ENCODE results near the gene HOXA11.

Gene HOXA11

DNA sequence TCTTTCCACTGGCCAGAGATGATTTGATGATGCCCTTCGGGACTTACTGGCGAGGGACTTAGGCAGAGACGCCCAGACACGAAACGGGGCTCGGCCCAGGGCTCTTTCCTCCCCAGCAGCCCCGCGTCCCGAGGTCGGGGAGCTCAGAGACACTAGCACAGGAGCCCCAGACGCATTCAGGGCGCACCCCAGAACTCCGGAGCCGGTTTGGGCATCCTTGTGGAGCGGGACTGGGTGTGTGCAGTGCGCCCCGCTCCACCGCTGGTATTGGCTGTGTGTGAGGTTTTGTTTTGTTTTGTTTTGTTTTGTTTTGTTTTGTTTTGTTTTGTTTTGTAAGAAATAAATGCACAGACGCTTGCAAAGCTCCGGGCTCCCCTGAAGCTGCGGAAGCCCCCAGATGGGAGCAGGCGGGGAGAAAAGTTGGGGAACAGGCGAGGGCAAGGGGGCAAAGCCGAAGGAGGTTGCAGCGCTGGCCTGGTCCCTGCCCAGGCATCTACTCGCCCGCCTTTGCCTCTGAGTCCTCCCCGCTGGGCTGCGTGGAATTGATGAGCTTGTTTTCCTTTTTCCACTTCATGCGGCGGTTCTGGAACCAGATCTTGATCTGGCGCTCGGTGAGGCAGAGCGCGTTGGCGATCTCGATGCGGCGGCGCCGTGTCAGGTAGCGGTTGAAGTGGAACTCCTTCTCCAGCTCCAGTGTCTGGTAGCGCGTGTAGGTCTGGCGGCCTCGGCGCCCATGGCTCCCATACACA, 39.7 kb downstream of the HOXA11 start:
- Histone ChIP-seq H3K9me3 (ENCODE audit: control insufficient read depth, insufficient read depth, low read length) (no peaks in the 10 kb centered on the region), H3K4me3 (ENCODE audit: low read depth, low read length) (no peak overlapping the region), H3K4me1 (ENCODE audit: control insufficient read depth, insufficient read depth, low read length) (peaks cover 5% of the 10 kb centered on the region; the same call in 1 of the 2 replicates), H3K9ac (ENCODE audit: low read depth, low read length) (no peak overlapping the region), H3K27ac (ENCODE audit: low read depth, low read length) (no peak overlapping the region), H3K27me3 (ENCODE audit: control insufficient read depth, insufficient read depth, low read length) (peaks cover 100% of the 10 kb centered on the region), H3K36me3 (ENCODE audit: control insufficient read depth, insufficient read depth, low read length) (no peaks in the 10 kb centered on the region)

DNA sequence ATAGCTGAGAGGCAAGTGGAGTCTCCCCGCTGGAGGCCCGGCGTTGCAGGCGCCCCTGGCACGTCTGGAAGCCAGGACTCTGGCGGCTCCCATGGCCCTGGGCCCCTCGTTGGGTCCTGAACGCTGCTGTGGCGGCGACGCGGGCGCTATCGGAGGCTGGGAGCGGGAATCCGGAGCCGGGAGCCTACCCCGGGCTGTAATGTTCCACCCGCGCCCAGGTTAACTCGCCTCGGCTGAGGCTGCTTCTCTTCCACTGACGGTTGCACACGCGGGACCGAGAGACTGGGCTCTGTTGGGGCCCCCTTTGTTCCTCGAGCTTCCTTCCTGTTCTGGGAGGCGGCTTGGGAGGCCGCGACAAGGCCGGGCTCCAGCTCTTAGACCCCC, 40.3 kb downstream of the HOXA11 start:
- Histone ChIP-seq H3K27me3 (ENCODE audit: control insufficient read depth, insufficient read depth, low read length) (peaks cover 100% of the 10 kb centered on the region), H3K4me3 (ENCODE audit: low read depth, low read length) (no peak overlapping the region), H3K27ac (ENCODE audit: low read depth, low read length) (no peak overlapping the region), H3K9me3 (ENCODE audit: control insufficient read depth, insufficient read depth, low read length) (no peaks in the 10 kb centered on the region), H3K36me3 (ENCODE audit: control insufficient read depth, insufficient read depth, low read length) (no peaks in the 10 kb centered on the region), H3K4me1 (ENCODE audit: control insufficient read depth, insufficient read depth, low read length) (peaks cover 4% of the 10 kb centered on the region; the same call in 1 of the 2 replicates), H3K9ac (ENCODE audit: low read depth, low read length) (no peak overlapping the region)

DNA sequence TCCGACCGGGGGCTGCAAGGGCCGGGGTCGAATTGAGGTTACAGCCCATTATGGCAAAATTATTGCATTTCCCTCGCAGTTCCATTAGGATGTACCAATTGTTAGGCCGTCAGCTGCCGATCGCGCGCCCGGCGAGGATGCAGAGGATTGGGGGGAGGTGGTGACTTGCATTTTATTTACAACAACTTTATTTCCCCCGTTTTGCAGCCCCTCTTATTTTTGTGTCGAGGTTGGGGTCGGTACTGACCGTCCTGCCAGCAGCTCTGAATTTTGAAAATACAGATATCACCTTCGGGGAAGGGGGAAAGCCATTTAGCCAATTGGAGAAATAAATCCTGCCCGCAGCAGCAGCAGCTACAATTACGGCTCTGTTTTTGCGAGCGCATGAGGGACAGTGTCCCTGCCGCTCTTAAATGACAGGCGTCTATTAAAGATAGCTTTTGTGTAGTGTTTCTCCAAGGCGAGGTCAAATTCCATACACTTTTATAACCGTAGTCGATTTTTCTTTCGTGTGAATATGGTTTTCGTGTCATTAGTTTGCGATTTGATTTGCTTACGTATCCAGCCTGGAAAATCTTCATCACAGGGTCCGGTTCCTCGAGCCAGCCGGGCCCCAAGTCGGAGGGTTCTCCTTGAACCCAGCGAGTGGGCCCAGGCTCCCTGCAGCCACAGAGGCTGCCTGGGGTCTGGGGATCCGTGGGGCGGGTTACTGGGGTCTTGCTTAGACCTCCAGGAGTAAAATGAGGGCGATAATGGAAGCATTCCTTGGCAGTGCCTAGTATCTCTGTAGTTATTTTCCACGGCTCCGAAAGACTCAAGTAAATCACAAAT, 40.9 kb downstream of the HOXA11 start:
- no peak overlapping the region for H3K9ac ChIP-seq (ENCODE audit: low read depth, low read length)
- H3K27me3 ChIP-seq (ENCODE audit: control insufficient read depth, insufficient read depth, low read length), result peaks cover 100% of the 10 kb centered on the region
- H3K4me3 ChIP-seq (ENCODE audit: low read depth, low read length), result no peak overlapping the region
- no peaks in the 10 kb centered on the region for H3K36me3 ChIP-seq (ENCODE audit: control insufficient read depth, insufficient read depth, low read length)
- no peak overlapping the region for H3K27ac ChIP-seq (ENCODE audit: low read depth, low read length)
- H3K4me1 ChIP-seq (ENCODE audit: control insufficient read depth, insufficient read depth, low read length), result peaks cover 4% of the 10 kb centered on the region; the same call in 1 of the 2 replicates
- no peaks in the 10 kb centered on the region for H3K9me3 ChIP-seq (ENCODE audit: control insufficient read depth, insufficient read depth, low read length)

DNA sequence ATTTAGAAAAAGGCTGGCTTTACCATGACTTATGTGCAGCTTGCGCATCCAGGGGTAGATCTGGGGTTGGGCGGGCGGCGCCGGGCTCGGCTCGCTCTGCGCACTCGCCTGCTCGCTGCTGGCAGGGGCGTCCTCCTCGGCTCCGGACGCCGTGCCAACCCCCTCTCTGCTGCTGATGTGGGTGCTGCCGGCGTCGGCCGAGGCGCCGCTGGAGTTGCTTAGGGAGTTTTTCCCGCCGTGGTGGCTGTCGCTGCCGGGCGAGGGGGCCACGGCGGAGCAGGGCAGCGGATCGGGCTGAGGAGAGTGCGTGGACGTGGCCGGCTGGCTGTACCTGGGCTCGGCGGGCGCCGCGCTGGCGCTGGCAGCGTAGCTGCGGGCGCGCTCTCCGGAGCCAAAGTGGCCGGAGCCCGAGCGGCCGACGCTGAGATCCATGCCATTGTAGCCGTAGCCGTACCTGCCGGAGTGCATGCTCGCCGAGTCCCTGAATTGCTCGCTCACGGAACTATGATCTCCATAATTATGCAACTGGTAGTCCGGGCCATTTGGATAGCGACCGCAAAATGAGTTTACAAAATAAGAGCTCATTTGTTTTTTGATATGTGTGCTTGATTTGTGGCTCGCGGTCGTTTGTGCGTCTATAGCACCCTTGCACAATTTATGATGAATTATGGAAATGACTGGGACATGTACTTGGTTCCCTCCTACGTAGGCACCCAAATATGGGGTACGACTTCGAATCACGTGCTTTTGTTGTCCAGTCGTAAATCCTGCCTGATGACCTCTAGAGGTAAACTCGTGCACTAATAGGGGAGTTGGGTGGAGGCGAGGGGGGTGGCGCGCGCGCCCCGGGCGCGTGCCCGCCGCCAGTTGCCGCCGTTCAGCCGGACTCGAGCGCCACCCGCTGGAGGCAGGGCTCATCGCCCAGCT, 41.7 kb downstream of the HOXA11 start, which contains the start of gene HOXA5:
HOXA5 (minus strand) TSS at position 659 of the 927 bp plus-strand sequence; CDS start at position 585, 74 bp downstream.
- no peak within 1 kb of the TSS for H3K27ac ChIP-seq (ENCODE audit: low read depth, low read length)
- peaks cover 4% of the 10 kb centered on the region; the same call in 1 of the 2 replicates for H3K4me1 ChIP-seq (ENCODE audit: control insufficient read depth, insufficient read depth, low read length)
- H3K36me3 ChIP-seq (ENCODE audit: control insufficient read depth, insufficient read depth, low read length), result no peaks in the 10 kb centered on the region
- H3K27me3 ChIP-seq (ENCODE audit: control insufficient read depth, insufficient read depth, low read length), result peaks cover 100% of the 10 kb centered on the region
- no peaks in the 10 kb centered on the region for H3K9me3 ChIP-seq (ENCODE audit: control insufficient read depth, insufficient read depth, low read length)
- no peak within 1 kb of the TSS for H3K9ac ChIP-seq (ENCODE audit: low read depth, low read length)
- peak within 1 kb of the TSS; percentile 60 for H3K4me3 ChIP-seq (ENCODE audit: low read depth, low read length)

DNA sequence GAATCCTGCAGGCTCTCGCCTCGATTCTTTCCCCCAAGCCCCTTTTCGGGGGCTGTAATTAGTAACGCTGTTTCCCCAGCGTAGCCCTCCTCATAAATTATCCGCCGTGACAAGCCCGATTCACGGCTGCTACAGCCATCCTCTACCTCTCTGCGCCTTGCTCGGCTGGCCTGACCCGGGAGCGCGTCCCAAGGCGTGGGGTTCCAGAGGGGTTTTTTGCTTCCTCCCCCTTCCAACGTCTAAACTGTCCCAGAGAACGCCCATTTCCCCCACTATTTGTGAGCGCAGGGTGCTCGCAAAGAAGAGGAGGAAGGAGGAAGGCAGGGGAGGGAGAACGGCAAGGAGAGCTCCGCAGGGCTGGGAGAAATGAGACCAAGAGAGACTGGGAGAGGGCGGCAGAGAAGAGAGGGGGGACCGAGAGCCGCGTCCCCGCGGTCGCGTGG, 42.4 kb downstream of the HOXA11 start:
- Histone ChIP-seq H3K4me3 (ENCODE audit: low read depth, low read length) (peak overlapping the region; percentile 60; the same call in 1 of the 2 replicates), H3K9me3 (ENCODE audit: control insufficient read depth, insufficient read depth, low read length) (no peaks in the 10 kb centered on the region), H3K27ac (ENCODE audit: low read depth, low read length) (no peak overlapping the region), H3K36me3 (ENCODE audit: control insufficient read depth, insufficient read depth, low read length) (no peaks in the 10 kb centered on the region), H3K4me1 (ENCODE audit: control insufficient read depth, insufficient read depth, low read length) (peaks cover 4% of the 10 kb centered on the region; the same call in 1 of the 2 replicates), H3K27me3 (ENCODE audit: control insufficient read depth, insufficient read depth, low read length) (peaks cover 100% of the 10 kb centered on the region), H3K9ac (ENCODE audit: low read depth, low read length) (no peak overlapping the region)

DNA sequence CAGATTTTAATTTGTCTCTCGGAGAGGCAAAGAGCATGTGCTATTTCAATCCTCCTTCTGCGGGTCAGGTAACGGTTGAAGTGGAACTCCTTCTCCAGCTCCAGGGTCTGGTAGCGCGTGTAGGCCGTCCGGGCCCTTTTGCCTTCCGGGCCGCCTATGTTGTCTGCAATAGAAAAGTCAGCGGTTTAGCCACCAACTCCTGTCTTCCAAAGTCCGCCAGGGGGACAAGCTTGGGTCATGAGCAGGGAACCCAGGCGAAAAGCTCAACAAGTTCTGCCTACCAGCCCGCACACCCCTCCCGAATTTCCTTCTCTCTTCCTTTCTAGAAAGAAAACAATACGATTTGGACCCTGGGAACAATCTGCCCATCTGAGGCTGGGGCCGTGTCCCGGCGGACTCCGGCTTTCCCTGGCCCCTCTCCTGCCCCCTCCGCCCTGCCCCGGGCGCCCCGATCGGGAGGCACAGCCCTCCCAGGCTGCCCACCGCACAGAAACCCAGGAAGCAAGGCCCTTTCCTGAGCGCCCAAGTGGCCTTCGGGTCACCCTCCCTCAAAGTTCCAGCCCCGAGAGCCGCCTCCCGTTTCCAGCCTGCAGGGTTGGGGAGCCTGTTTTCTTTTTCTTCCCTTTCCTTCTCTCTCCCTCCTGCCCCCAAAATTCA, 43.0 kb downstream of the HOXA11 start:
- H3K9me3 ChIP-seq (ENCODE audit: control insufficient read depth, insufficient read depth, low read length), result no peaks in the 10 kb centered on the region
- H3K36me3 ChIP-seq (ENCODE audit: control insufficient read depth, insufficient read depth, low read length), result no peaks in the 10 kb centered on the region
- H3K27me3 ChIP-seq (ENCODE audit: control insufficient read depth, insufficient read depth, low read length), result peaks cover 100% of the 10 kb centered on the region
- 0 out of 2 replicates have a peak, but pooled peaks cover 4% of the 10 kb centered on the region for H3K4me1 ChIP-seq (ENCODE audit: control insufficient read depth, insufficient read depth, low read length)
- H3K27ac ChIP-seq (ENCODE audit: low read depth, low read length), result no peak overlapping the region
- H3K4me3 ChIP-seq (ENCODE audit: low read depth, low read length), result no peak overlapping the region
- H3K9ac ChIP-seq (ENCODE audit: low read depth, low read length), result no peak overlapping the region

DNA sequence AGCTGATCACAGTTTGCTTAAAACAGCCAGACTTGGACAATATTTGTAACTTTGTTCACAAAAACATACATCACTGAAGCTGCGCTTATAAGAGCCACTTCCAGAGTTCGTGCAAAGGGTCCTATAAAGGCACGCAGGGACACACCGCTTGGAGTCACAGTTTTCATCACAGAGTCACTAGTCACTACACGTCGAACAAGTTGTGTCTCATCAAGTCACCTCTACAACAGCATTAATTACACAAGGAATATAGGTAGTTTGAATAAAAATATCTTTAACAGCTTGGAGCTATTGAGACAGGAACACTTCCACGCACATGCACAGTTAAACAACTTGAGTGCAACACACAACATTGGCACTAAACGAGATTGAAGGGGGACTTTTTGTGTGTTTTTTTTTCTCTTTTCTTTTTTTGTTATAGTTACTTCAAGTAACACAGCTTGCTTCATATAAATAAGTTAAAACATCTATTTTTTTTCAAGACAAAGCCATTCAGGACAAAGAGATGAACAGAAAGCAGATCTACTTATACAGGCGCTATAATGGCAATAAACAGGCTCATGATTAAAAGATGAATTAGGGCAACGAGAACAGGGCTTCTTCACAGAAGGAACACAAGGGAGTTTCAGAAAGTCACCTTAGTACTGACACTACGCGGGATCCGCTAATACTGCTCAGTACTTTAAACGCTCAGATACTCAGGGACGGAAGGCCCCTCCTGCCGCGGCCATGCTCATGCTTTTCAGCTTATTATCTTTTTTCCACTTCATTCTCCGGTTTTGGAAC, 43.7 kb downstream of the HOXA11 start:
- 0 out of 2 replicates have a peak, but pooled peaks cover 4% of the 10 kb centered on the region for H3K4me1 ChIP-seq (ENCODE audit: control insufficient read depth, insufficient read depth, low read length)
- H3K36me3 ChIP-seq (ENCODE audit: control insufficient read depth, insufficient read depth, low read length), result no peaks in the 10 kb centered on the region
- H3K4me3 ChIP-seq (ENCODE audit: low read depth, low read length), result no peak overlapping the region
- no peak overlapping the region for H3K9ac ChIP-seq (ENCODE audit: low read depth, low read length)
- H3K9me3 ChIP-seq (ENCODE audit: control insufficient read depth, insufficient read depth, low read length), result no peaks in the 10 kb centered on the region
- H3K27ac ChIP-seq (ENCODE audit: low read depth, low read length), result no peak overlapping the region
- H3K27me3 ChIP-seq (ENCODE audit: control insufficient read depth, insufficient read depth, low read length), result peaks cover 100% of the 10 kb centered on the region

DNA sequence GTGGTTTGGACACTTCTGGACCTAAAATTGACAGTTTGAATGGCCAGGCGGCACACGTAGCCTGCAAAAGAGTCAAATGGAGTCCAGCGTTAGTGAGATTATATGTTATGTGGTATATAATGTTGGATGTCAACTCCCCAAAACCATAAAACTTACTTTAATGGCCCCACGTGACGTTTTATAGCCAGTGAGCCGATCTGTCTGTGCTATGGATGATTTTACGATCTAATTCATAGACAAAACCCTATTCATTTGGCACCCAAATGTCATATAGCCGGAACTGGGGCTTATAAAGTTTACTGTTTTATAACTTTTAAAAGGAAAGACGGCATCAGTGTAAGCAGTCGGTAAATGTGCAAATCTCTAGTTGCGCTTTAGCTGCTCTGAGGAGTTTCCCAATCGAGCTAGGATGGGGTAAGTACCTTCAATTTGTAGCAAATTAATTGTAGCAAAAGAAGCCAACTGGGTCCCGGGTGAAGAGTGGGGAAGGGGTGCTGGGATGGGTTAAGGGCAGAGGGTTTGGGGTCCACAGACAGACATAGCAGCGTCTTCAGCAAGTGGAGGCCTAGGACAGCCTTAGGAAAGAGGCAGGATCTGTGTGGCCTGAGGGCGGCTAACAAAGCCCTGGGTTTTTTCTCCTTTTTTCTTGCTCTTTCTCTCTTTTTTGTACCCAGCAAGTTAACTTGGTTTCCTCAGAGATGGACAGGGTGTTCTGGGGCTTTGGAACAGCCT, 44.7 kb downstream of the HOXA11 start:
- H3K9ac ChIP-seq (ENCODE audit: low read depth, low read length), result no peak overlapping the region
- H3K27me3 ChIP-seq (ENCODE audit: control insufficient read depth, insufficient read depth, low read length), result peaks cover 100% of the 10 kb centered on the region
- H3K36me3 ChIP-seq (ENCODE audit: control insufficient read depth, insufficient read depth, low read length), result no peaks in the 10 kb centered on the region
- no peaks in the 10 kb centered on the region for H3K9me3 ChIP-seq (ENCODE audit: control insufficient read depth, insufficient read depth, low read length)
- 0 out of 2 replicates have a peak, but pooled peaks cover 4% of the 10 kb centered on the region for H3K4me1 ChIP-seq (ENCODE audit: control insufficient read depth, insufficient read depth, low read length)
- H3K27ac ChIP-seq (ENCODE audit: low read depth, low read length), result no peak overlapping the region
- no peak overlapping the region for H3K4me3 ChIP-seq (ENCODE audit: low read depth, low read length)

Measured in HUES48 (cell line).